BLaER1 (cell line): ENCODE results near the gene SUMO3.

Experiments used
- H3K27ac ChIP-seq: shearing (Covaris generic); formaldehyde crosslinking; 2 replicates; pipeline ENCODE4 v1.8.1; 2022
- H3K27me3 ChIP-seq: shearing (Covaris generic); formaldehyde crosslinking; 2 replicates; pipeline ENCODE4 v1.8.1; 2022
- H3K36me3 ChIP-seq: shearing (Covaris generic); formaldehyde crosslinking; 2 replicates; pipeline ENCODE4 v1.8.1; 2022
- H3K4me1 ChIP-seq: shearing (Covaris generic); formaldehyde crosslinking; 2 replicates; pipeline ENCODE4 v1.8.1; 2022
- H3K4me2 ChIP-seq: shearing (Covaris generic); formaldehyde crosslinking; 2 replicates; pipeline ENCODE4 v1.8.1; 2022
- H3K4me3 ChIP-seq: shearing (Covaris generic); formaldehyde crosslinking; 2 replicates; pipeline ENCODE4 v1.8.1; 2022
- H3K9ac ChIP-seq: shearing (Covaris generic); formaldehyde crosslinking; 2 replicates; pipeline ENCODE4 v1.8.1; 2022
- H3K9me3 ChIP-seq: shearing (Covaris generic); formaldehyde crosslinking; 2 replicates; pipeline ENCODE4 v1.8.1; 2022
- H4K20me1 ChIP-seq: shearing (Covaris generic); formaldehyde crosslinking; 2 replicates; pipeline ENCODE4 v1.8.1; 2022
- Cebpa-rat ChIP-seq: shearing (Covaris generic); IDR thresholded peaks from 2 replicates; pipeline ENCODE4 v1.8.1; 2022

The SUMO3 gene

DNA sequence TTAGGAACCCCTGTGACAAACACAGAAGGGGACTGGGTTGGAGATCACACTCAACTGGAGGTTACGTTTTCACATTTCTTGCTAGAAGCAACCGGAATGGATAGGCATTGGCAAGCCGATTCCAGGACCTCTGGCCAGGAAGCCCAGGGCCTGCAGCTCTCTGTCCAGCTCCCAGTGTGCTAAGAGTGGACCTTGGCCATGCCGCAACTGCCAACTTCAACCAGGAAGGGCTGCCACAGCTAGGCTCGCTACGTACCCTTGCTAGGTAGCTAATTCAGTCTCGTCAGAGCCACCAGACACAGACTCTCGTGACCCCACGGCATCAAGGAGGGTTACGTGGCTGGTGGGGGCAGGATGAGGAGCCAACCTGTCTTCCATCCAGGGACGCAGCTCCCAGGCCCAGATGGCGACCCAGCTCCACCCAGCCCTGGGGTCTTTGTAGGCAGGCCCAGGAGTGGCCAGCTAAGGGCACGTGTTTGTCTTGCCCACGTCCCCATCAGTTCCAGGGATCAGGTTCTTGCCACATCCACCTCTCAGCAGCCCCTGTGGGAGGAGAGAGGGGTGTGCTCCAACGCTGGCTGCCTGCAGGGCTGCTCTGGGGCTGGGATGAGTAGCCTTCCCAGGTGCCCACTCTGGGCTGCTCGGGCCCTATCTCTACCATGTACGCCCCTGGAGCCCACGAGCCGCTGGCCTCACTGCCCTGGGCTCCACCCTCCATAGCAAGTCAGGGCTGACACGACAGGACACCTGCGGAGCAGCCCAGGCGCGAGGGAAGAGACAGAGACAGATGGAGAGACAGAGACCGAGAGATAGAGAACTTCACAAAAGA is 55.4 kb downstream of the SUMO3 start:
- H3K9ac ChIP-seq = no peak overlapping the region
- H4K20me1 ChIP-seq = peaks cover 11% of the 10 kb centered on the region
- no peak overlapping the region for H3K4me2 ChIP-seq
- no peaks in the 10 kb centered on the region for H3K27me3 ChIP-seq
- H3K9me3 ChIP-seq = no peaks in the 10 kb centered on the region
- no peaks in the 10 kb centered on the region for H3K36me3 ChIP-seq
- peaks cover 37% of the 10 kb centered on the region for H3K4me1 ChIP-seq
- TF ChIP-seq Cebpa-rat = no peak
- no peak overlapping the region for H3K27ac ChIP-seq
- H3K4me3 ChIP-seq = no peak overlapping the region

GRCh38 chr21:44761747-44762208 is 56.1 kb downstream of the SUMO3 start:
- H3K36me3 ChIP-seq = no peaks in the 10 kb centered on the region
- no peak overlapping the region for H3K4me3 ChIP-seq
- peaks cover 32% of the 10 kb centered on the region for H3K4me1 ChIP-seq
- TF ChIP-seq Cebpa-rat = no peak
- H3K27ac ChIP-seq = no peak overlapping the region
- H3K9me3 ChIP-seq = no peaks in the 10 kb centered on the region
- H3K27me3 ChIP-seq = no peaks in the 10 kb centered on the region
- no peak overlapping the region for H3K4me2 ChIP-seq
- H3K9ac ChIP-seq = no peak overlapping the region
- peaks cover 4% of the 10 kb centered on the region; the same call in 1 of the 2 replicates for H4K20me1 ChIP-seq

GRCh38 chr21:44761011-44761729 is 56.7 kb downstream of the SUMO3 start:
- peaks cover 32% of the 10 kb centered on the region for H3K4me1 ChIP-seq
- no peak overlapping the region for H3K4me2 ChIP-seq
- H3K9me3 ChIP-seq = no peaks in the 10 kb centered on the region
- H3K36me3 ChIP-seq = no peaks in the 10 kb centered on the region
- no peak overlapping the region for H3K4me3 ChIP-seq
- no peaks in the 10 kb centered on the region for H4K20me1 ChIP-seq
- TF ChIP-seq Cebpa-rat = no peak
- H3K27me3 ChIP-seq = no peaks in the 10 kb centered on the region
- H3K9ac ChIP-seq = no peak overlapping the region
- no peak overlapping the region for H3K27ac ChIP-seq

DNA sequence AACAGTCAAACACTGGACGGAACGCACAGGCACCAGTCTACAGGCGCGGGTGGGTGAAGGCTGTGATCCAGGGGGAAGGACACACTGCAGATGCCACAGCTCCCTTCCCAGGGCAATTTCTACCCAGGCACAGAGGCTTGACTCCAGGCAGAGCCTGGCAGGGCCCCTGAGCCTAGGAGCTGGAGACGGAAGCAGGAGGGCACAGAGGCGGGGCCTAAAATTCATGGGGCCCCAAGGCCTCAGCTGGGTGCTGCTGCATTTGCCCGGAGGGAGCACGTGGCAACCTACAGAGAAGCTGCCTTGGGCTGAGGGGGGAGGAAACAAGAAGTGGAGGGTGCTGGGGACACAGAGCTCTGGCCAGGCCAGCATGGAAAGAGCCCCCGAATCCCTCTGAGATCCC is 57.5 kb downstream of the SUMO3 start:
- H3K27ac ChIP-seq = no peak overlapping the region
- H3K27me3 ChIP-seq = no peaks in the 10 kb centered on the region
- no peaks in the 10 kb centered on the region for H3K36me3 ChIP-seq
- H3K4me1 ChIP-seq = peaks cover 27% of the 10 kb centered on the region
- H4K20me1 ChIP-seq = no peaks in the 10 kb centered on the region
- no peak overlapping the region for H3K4me3 ChIP-seq
- peak overlapping the region; percentile 4; the same call in 1 of the 2 replicates for H3K4me2 ChIP-seq
- no peak overlapping the region for H3K9ac ChIP-seq
- no peaks in the 10 kb centered on the region for H3K9me3 ChIP-seq
- TF ChIP-seq Cebpa-rat = no peak

DNA sequence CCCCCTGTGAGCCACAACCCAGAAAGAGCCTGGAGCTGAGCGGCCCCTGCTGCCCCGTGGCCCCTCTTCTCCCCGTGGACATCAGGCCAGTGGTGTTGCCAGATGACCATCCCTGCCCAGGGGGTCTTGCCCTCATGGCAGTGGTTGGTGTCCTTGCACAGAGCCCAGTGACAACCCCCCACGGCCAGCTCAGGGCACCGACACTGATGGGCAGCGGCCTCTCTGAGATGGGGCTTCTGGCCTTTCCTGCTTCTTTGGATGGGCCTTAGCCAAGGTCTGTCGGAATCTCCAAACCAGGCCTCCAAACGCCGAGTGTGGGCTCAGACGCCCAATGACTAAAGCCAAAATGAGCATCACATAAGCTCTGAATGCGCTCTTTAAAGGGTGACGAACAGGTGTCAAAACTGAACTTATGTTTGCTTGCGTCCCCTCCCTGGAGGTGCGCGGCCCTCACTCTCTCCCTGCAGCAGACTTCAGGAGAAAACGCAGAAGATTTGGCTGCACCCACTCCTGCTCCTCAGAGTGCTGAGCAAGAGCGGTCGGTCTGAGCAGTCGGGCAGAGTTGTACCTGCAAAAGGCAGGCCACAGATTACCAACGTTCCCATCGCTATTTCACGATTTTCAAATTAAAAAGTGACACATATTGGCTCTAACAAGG is 58.1 kb downstream of the SUMO3 start:
- no peak overlapping the region for H3K4me3 ChIP-seq
- H4K20me1 ChIP-seq = no peaks in the 10 kb centered on the region
- no peak overlapping the region for H3K27ac ChIP-seq
- H3K9ac ChIP-seq = no peak overlapping the region
- H3K9me3 ChIP-seq = no peaks in the 10 kb centered on the region
- peaks cover 21% of the 10 kb centered on the region for H3K4me1 ChIP-seq
- 0 out of 2 replicates have a peak overlapping the region, but pooled peaks have one; percentile 4 for H3K4me2 ChIP-seq
- TF ChIP-seq Cebpa-rat = no peak
- no peaks in the 10 kb centered on the region for H3K27me3 ChIP-seq
- H3K36me3 ChIP-seq = no peaks in the 10 kb centered on the region

DNA sequence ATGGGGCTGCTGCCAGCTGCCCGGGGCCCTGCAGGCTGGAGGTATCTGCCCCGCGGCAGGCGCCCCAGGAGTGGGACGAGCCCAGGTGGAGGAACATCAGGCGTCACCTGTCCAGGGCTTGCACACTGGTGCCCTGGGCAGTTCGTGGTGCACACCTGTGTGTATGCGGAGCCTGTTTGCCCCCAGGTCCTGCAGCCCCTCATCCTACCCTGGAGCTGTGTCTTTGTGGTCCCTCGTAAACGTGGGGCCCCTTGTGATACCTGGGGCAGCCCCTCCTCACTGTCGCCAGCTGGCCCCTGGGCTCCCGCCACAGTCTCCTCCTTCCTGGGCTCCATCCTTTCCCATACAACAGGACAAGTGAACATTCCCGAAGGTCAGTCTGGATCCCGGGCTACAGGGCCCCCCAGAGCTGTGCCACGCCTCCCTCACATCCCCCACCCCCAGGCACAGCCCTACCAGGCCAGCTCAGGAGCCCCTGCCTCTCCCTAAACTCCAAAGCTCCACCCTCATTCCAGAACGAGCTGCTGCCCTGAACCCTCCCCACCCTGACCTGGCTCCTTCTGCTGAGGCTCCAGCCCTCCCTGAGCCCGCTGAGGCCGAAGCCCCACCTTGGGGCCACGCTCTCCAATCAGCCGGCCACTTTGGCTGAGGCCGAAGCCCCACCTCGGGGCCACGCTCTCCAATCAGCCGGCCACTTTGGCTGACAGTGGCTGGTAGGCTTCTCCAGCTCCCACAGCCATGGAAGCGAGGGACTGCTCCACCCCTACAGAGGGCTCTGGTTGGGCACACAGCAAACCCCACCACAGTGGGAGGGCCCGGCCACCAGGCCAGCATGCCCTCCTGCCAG is 58.9 kb downstream of the SUMO3 start:
- Histone ChIP-seq H3K27ac (no peak overlapping the region), H3K4me1 (peaks cover 18% of the 10 kb centered on the region), H3K4me2 (no peak overlapping the region), H3K27me3 (no peaks in the 10 kb centered on the region), H3K4me3 (no peak overlapping the region), H4K20me1 (no peaks in the 10 kb centered on the region), H3K9me3 (no peaks in the 10 kb centered on the region; the same call in 1 of the 2 replicates), H3K36me3 (no peaks in the 10 kb centered on the region), H3K9ac (no peak overlapping the region)
- no peak for TF ChIP-seq Cebpa-rat

- Histone ChIP-seq H3K36me3 (no peaks in the 10 kb centered on the region), H3K27me3 (no peaks in the 10 kb centered on the region), H3K27ac (no peak overlapping the region), H4K20me1 (no peaks in the 10 kb centered on the region), H3K4me1 (peaks cover 20% of the 10 kb centered on the region), H3K4me3 (no peak overlapping the region), H3K9ac (no peak overlapping the region), H3K9me3 (no peaks in the 10 kb centered on the region; the same call in 1 of the 2 replicates), H3K4me2 (no peak overlapping the region)
- no peak for TF ChIP-seq Cebpa-rat
Observed at GRCh38 chr21:44758141-44758561, 59.7 kb downstream of the SUMO3 start.

- Histone ChIP-seq H3K9me3 (no peaks in the 10 kb centered on the region; the same call in 1 of the 2 replicates), H4K20me1 (no peaks in the 10 kb centered on the region), H3K4me3 (no peak overlapping the region), H3K27ac (no peak overlapping the region), H3K4me2 (no peak overlapping the region), H3K4me1 (peaks cover 24% of the 10 kb centered on the region), H3K36me3 (no peaks in the 10 kb centered on the region), H3K27me3 (no peaks in the 10 kb centered on the region), H3K9ac (no peak overlapping the region)
- TF ChIP-seq Cebpa-rat = no peak
Observed at GRCh38 chr21:44757731-44758130, 60.1 kb downstream of the SUMO3 start.
